Adrenal gland (tissue), 12 donors: ENCODE measurements around the gene BSCL2. TPM values are rescaled to one million over a fixed set of nuclear protein-coding genes. Genes with fewer than 3 reads are reported as not detected.

Source experiments
- DNase-seq, 7 donors: peaks; one replicate each; pipeline ENCODE4 v3.0.0-alpha.2; 2019 to 2020
- H3K27ac ChIP-seq, 5 donors: fragments of 200-600 bp; sonication (generic) in 4 of 5; 1 replicate in 3 of 5; 2 replicates in 2 of 5; pipeline versions ENCODE4 v1.5.1 to v1.8.0; 2016 to 2020; ENCODE audit warnings: mild to moderate bottlenecking in 1 of 5
- H3K27me3 ChIP-seq: fragments of 200-600 bp; 2 replicates; pipeline ENCODE4 v1.8.0; 2021
- H3K36me3 ChIP-seq, 2 donors: fragments of 200-600 bp; replicated peaks in 1 of 2; 1 replicate in 1 of 2; 2 replicates in 1 of 2; pipeline versions ENCODE4 v1.5.1 to v1.8.0; 2018 to 2022
- H3K4me1 ChIP-seq, 2 donors: fragments of 200-600 bp; replicated peaks in 1 of 2; 1 replicate in 1 of 2; 2 replicates in 1 of 2; pipeline versions ENCODE4 v1.5.1 to v1.8.0; 2018 to 2021
- H3K4me3 ChIP-seq, 4 donors: fragments of 200-600 bp; sonication (generic) in 3 of 4; one replicate each; pipeline ENCODE4 v1.5.1; 2016 to 2018
- H3K9me3 ChIP-seq, 3 donors: fragments of 200-600 bp; sonication (generic) in 1 of 3; replicated peaks in 1 of 3; 1 replicate in 2 of 3; 2 replicates in 1 of 3; pipeline versions ENCODE4 v1.5.1 to v1.8.0; 2016 to 2021
- POLR2A ChIP-seq, 2 donors: fragments of 450-650 bp; IDR thresholded peaks; one replicate each; pipeline ENCODE4 v1.6.1; 2017; ENCODE audit warnings: antibody characterized with exemption in 2 of 2, mild to moderate bottlenecking in 2 of 2, moderate library complexity in 1 of 2
- WGBS, 4 donors: extraction: QIAGEN DNeasy Blood & Tissue Kit in 2 of 4; methylation state at CpG; one replicate each; pipeline versions ENCODE4 v1.1.5 to v1.1.7; 2013 to 2017; 5-methylcytosine and 5-hydroxymethylcytosine counted together
- intact Hi-C, 2 donors: fragments of 100-400 bp; cut with DNase I; formaldehyde crosslinking; loops; one replicate each; pipeline versions ENCODE4 v1.14.1 to v1.15.0; 2022 to 2023
- polyA plus RNA-seq, 3 donors: library from polyadenylated mRNA; stranded (reverse); fragments of 200-250 nt in 2 of 3; fragments of 350-450 nt in 1 of 3; fragmentation: Illumina TruSeq in 1 of 3; extraction: RNeasy Lipid Tissue Mini Kit (QIAGEN cat#74804) in 1 of 3; gene quantifications; one replicate each; pipeline ENCODE4 v1.2.3, GENCODE V29; 2013 to 2014
- total RNA-seq, 9 donors: library from RNA; depleted of rRNA in 4 of 9; stranded (reverse); fragments of >200 nt in 4 of 9; fragments of 120-200 nt in 1 of 9; fragmentation: NEBNext Ultra II Directional in 1 of 9; extraction: Animal tissue kit (Norgen Biotek cat#: 25700) in 1 of 9; gene quantifications; one replicate each; pipeline versions ENCODE4 v1.1.0 to v1.2.4, GENCODE V29; 2013 to 2023
- TF ChIP-seq, protein P1 (sequence below), 6 experiments: fragments of 450-650 bp in 4 of 6; fragments of 200-600 bp in 2 of 6; sonication (generic) in 1 of 6; IDR thresholded peaks; 1 replicate in 5 of 6; 2 replicates in 1 of 6; pipeline versions ENCODE4 v1.5.1 to v1.8.0; 2016 to 2021; ENCODE audit warnings: antibody characterized with exemption in 6 of 6, mild to moderate bottlenecking in 2 of 6, moderate library complexity in 1 of 6
- donor health status: healthy with polysubstance abuse.
- donor health status: Bipolar disorder and iron deficiency.
- donor health status: DM: yes; HTN: yes; CAD: no.
- donor health status: DM: no; HTN: no; CAD: no.
- donor health status: DM: no; HTN: no; CAD: no.
- donor health status: DM: yes; HTN: yes; CAD: no.

BSCL2 gene
- total and polyA plus RNA-seq, 12 donors = 77.6 to 653 (median 131) TPM

DNA sequence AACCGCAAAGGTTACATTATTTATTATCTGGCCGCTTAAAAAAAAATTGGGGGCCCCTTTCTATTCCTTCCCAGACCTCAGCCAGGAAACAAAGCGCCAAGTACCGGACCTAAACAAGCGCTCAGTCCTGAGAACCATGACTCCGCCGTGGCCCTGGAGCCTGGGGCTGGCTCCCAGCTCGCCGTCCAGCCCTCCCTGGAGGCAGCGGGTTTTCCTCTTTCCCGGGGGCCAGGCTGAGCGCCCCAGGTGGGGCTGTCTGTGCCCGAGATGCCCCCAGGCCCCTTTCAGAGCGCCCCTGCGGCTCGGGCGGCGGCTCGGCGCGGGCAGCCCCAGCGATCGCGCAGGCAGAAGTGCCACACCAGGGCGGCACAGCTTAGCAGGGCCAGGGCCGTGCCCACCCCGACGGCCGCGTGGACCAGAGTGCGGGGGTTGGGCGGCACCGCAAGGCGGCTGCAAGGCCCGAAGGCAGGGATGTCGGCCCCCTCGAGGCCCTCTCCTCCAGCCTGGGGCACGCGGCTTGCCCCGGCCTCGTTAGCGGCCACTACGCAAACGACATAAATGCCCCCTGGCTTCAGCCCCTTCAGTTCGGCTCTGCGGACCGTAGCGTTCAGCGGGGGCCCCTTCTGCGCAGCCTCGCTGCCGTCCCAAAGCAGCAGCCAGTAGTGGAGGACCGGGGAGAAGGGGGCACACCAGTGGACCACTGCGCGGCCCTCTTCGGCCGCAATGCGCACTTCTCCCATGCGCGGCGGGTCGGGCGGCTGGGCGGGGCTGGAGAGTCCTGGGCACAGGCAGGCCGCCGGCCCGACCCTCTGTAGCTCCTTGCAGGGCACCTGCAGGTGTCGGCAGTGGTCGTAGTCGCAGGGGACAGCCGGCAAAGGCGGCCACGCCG, 19.5 kb downstream of the BSCL2 start:
- TF ChIP-seq, protein P1, sequence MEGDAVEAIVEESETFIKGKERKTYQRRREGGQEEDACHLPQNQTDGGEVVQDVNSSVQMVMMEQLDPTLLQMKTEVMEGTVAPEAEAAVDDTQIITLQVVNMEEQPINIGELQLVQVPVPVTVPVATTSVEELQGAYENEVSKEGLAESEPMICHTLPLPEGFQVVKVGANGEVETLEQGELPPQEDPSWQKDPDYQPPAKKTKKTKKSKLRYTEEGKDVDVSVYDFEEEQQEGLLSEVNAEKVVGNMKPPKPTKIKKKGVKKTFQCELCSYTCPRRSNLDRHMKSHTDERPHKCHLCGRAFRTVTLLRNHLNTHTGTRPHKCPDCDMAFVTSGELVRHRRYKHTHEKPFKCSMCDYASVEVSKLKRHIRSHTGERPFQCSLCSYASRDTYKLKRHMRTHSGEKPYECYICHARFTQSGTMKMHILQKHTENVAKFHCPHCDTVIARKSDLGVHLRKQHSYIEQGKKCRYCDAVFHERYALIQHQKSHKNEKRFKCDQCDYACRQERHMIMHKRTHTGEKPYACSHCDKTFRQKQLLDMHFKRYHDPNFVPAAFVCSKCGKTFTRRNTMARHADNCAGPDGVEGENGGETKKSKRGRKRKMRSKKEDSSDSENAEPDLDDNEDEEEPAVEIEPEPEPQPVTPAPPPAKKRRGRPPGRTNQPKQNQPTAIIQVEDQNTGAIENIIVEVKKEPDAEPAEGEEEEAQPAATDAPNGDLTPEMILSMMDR (IDR thresholded peaks at IDR 0.05) = no peak
- TF ChIP-seq POLR2A (IDR thresholded peaks at IDR 0.05) = no peak
- no peaks in the 10 kb centered on the region for H3K9me3 ChIP-seq
- H3K4me3 ChIP-seq = peak overlapping the region in 1 of 4 donors; percentile 19
- 44 to 72% (median 50%) methylated on average over 14 to 74 of the region's 74 CpGs for WGBS, 4 donors
- no peak overlapping the region for H3K27ac ChIP-seq
- intact Hi-C loops = no loop called here
- no peaks in the 10 kb centered on the region for H3K27me3 ChIP-seq
- no peak for DNase-seq
- H3K36me3 ChIP-seq = peaks cover 0 to 31% of the 10 kb centered on the region in 2 donors
- H3K4me1 ChIP-seq = peaks cover 4 to 23% of the 10 kb centered on the region in 2 donors

DNA sequence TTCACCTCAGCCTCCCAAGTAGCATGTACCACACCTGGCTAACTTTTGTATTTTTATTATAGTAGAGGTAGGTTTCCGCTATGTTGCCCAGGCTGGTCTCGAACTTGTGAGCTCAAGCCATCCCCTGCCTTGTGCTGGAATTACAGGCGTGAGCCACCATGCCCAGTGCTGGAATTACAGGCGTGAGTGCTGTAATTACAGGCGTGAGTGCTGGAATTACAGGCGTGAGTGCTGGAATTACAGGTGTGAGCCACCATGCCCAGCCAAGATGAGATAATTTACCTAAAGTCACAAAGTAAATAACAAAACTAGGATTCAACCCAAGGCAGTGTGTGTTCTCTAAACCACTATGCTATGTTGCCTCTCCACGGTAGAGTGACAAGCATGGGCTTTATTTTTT, 24.7 kb downstream of the BSCL2 start:
- peaks cover 12 to 17% of the 10 kb centered on the region in 2 donors for H3K4me1 ChIP-seq
- intact Hi-C loops = no loop called here
- peaks cover 0 to 4% of the 10 kb centered on the region in 2 donors for H3K36me3 ChIP-seq
- H3K27ac ChIP-seq = no peak overlapping the region
- TF ChIP-seq POLR2A (IDR thresholded peaks at IDR 0.05) = no peak
- TF ChIP-seq, protein P1 (IDR thresholded peaks at IDR 0.05) = no peak
- DNase-seq = no peak
- H3K27me3 ChIP-seq = no peaks in the 10 kb centered on the region
- no peak overlapping the region for H3K4me3 ChIP-seq
- WGBS, 4 donors = 83 to 95% (median 86%) methylated on average over 7 of the region's 7 CpGs
- H3K9me3 ChIP-seq = no peaks in the 10 kb centered on the region

DNA sequence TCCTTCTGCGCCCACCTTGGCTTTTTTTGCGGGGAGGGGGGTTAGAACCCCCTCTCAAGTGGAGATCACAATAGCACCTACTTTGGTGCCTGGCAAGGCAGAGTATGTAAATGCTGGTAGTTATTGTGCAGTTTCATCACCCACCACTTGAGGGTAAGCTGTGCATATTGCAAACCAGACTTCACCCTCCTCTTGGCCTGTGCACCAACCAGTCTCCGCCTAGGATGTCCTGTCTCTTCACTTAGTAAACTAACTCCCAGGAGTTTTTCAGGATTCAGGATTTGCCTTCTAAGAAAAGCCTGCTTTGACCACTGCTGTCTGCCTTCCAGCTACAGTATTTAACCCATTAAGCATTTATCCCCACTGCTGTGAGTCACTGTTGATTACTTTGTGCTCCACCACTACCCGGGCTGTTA, 26.4 kb downstream of the BSCL2 start:
- H3K27me3 ChIP-seq = no peaks in the 10 kb centered on the region
- 43 to 54% (median 47%) methylated on average over 4 of the region's 4 CpGs for WGBS, 4 donors
- H3K27ac ChIP-seq = peak overlapping the region in 2 of 5 donors; percentile 34 to 65
- H3K36me3 ChIP-seq = peaks cover 0 to 17% of the 10 kb centered on the region in 2 donors
- no peak for TF ChIP-seq POLR2A (IDR thresholded peaks at IDR 0.05)
- TF ChIP-seq, protein P1 (IDR thresholded peaks at IDR 0.05) = peak; percentile 36 to 69 (median 61)
- H3K9me3 ChIP-seq = no peaks in the 10 kb centered on the region
- DNase-seq = peak; percentile 41 to 75 (median 66)
- no peak overlapping the region for H3K4me3 ChIP-seq
- H3K4me1 ChIP-seq = peaks cover 12 to 21% of the 10 kb centered on the region in 2 donors
- intact Hi-C loops = no loop called here

DNA sequence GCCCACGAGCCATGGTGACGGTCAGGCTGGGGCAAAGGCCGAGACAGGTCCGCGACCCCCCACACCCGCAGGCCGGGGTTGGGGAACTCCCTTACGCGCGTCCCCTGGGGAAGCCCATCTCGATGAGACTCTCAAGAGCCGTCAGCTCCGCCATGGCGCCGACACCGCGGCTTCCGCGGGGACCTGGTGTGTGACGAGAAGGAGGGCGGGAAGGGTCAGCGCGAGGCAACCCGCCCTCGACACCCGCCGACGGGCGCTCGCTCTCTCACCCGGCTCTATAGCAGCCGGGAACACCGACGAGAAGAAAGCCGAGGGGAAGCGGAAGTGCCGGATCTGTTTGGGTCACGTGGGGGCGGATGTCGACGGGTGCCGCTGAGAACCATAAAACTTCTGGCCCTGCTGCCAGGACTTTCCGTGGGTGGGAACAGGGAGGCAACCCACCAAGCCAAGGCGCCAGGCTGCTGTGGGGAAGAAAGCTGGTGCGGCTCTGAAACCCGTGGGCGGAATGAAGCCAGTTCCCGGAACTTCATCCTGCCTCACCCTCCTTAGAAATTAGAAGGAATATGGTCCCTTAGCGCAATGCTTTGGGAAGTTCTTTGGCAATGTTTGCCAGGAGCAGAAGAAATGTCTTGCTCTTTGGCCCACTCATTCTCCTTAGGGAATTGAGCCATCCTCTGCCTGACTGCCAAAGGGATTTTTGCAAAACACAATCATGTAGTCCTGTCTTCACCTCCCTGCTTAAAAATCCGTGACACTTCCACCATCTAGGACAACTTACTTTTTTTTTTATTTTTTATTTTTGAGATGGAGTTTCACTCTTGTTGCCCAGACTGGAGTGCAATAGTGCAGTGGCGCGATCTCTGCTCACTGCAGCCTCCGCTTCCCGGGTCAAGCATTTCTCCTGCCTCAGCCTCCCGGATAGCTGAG, 28.2 kb downstream of the BSCL2 start, which contains the start of gene UBXN1:
TSS of gene UBXN1 (minus strand) at position 304 of the 927 bp plus-strand sequence. CDS start at position 154, 150 bp downstream.
- Histone ChIP-seq H3K4me3 (peak within 1 kb of the TSS; percentile 73 to 92 (median 78)), H3K4me1 (peaks cover 12 to 21% of the 10 kb centered on the region in 2 donors), H3K27ac (peak within 1 kb of the TSS; percentile 58 to 91 (median 82)), H3K36me3 (peaks cover 0 to 27% of the 10 kb centered on the region in 2 donors), H3K9me3 (no peaks in the 10 kb centered on the region), H3K27me3 (no peaks in the 10 kb centered on the region)
- peak in 1 of 2 donors; percentile 71 for TF ChIP-seq POLR2A (IDR thresholded peaks at IDR 0.05)
- TF ChIP-seq, protein P1 (IDR thresholded peaks at IDR 0.05) = no peak
- intact Hi-C loops = no loop called here
- 7 to 18% (median 9%) methylated on average over 20 to 55 of the region's 55 CpGs for WGBS, 4 donors
- peak; percentile 87 to 94 (median 91) for DNase-seq
